ENCODE results near the gene NALCN. TPM values are rescaled to one million over a fixed set of nuclear protein-coding genes. Genes with fewer than 3 reads are reported as not detected.

NALCN gene
- total and polyA plus RNA-seq, 10 of the 15 experiments (the other 5 are each of a cell fraction or from before 2014, with no cell fraction given), result under 0.01 TPM; not detected in 9

DNA sequence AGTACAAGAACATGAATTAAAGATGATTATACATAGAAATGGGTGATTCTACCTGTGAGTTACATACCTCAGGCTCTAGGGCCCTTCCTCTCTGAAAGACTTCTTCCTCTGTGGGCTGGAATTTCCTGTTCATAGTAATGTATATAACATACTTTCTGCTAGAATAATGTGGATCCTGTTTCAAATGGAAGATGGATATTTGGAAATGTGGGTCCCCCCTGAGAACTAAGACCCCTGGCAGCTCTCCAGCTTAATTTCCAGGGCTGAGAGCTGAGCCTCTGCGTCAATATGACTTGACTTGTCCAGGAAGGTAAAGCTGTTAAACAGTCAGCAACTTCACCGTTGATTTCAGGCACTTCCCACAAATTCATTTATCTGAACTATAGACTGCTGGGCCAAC is 296.3 kb downstream of the NALCN start:
- Histone ChIP-seq H3K27me3 (replicated peaks in 1 of 2; ENCODE audit: control insufficient read depth in 2 of 2, insufficient read depth in 2 of 2, low read length in 1 of 2) (no peaks in the 10 kb centered on the region; a peak in 1 of 4 replicates), H3K9me3 (replicated peaks; ENCODE audit: control insufficient read depth, insufficient read depth, low read length) (no peaks in the 10 kb centered on the region), H4K20me1 (ENCODE audit: control insufficient read depth, insufficient read depth) (no peaks in the 10 kb centered on the region), H3K4me1 (ENCODE audit: control insufficient read depth, insufficient read depth, low read length) (no peaks in the 10 kb centered on the region), H3K27ac (ENCODE audit: control insufficient read depth, insufficient read depth) (no peak overlapping the region), H3K79me2 (ENCODE audit: control insufficient read depth, insufficient read depth, low read length) (no peaks in the 10 kb centered on the region), H3K9ac (ENCODE audit: control insufficient read depth, insufficient read depth, low read length) (no peak overlapping the region), H3K36me3 (ENCODE audit: control insufficient read depth in 2 of 2, insufficient read depth in 2 of 2, low read length in 1 of 2) (no peaks in the 10 kb centered on the region), H3K4me3 (no peak overlapping the region), H3K4me2 (ENCODE audit: control insufficient read depth, insufficient read depth) (no peak overlapping the region), H2AFZ (ENCODE audit: control insufficient read depth, low read depth, low read length) (no peak overlapping the region)
- no peak for DNase-seq (ENCODE audit: low read depth, low spot score)
- no peak for TF ChIP-seq HDGF (IDR thresholded peaks at IDR 0.05)
- TF ChIP-seq E4F1 (IDR thresholded peaks at IDR 0.05; ENCODE audit: borderline replicate concordance, partially characterized antibody), result no peak
- TF ChIP-seq GABPA (IDR thresholded peaks at IDR 0.05; ENCODE audit: low read depth), result no peak
- TF ChIP-seq SRF (IDR thresholded peaks at IDR 0.05; ENCODE audit: low read depth in 2 of 2, low read length in 2 of 2), result no peak
- no peak for TF ChIP-seq CHD2 (IDR thresholded peaks at IDR 0.05; ENCODE audit: borderline replicate concordance, low read depth, low read length)
- TF ChIP-seq FOXK2 (IDR thresholded peaks at IDR 0.05), result no peak
- TF ChIP-seq, protein P1, sequence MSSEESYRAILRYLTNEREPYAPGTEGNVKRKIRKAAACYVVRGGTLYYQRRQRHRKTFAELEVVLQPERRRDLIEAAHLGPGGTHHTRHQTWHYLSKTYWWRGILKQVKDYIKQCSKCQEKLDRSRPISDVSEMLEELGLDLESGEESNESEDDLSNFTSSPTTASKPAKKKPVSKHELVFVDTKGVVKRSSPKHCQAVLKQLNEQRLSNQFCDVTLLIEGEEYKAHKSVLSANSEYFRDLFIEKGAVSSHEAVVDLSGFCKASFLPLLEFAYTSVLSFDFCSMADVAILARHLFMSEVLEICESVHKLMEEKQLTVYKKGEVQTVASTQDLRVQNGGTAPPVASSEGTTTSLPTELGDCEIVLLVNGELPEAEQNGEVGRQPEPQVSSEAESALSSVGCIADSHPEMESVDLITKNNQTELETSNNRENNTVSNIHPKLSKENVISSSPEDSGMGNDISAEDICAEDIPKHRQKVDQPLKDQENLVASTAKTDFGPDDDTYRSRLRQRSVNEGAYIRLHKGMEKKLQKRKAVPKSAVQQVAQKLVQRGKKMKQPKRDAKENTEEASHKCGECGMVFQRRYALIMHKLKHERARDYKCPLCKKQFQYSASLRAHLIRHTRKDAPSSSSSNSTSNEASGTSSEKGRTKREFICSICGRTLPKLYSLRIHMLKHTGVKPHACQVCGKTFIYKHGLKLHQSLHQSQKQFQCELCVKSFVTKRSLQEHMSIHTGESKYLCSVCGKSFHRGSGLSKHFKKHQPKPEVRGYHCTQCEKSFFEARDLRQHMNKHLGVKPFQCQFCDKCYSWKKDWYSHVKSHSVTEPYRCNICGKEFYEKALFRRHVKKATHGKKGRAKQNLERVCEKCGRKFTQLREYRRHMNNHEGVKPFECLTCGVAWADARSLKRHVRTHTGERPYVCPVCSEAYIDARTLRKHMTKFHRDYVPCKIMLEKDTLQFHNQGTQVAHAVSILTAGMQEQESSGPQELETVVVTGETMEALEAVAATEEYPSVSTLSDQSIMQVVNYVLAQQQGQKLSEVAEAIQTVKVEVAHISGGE (CRISPR knock-in tag; IDR thresholded peaks at IDR 0.05), result no peak
- TF ChIP-seq PAX8 (IDR thresholded peaks at IDR 0.05), result no peak
- TF ChIP-seq KAT2A (conservative IDR thresholded peaks at IDR 0.05; ENCODE audit: control insufficient read depth, low read depth, low read length), result no peak
- no peak for TF ChIP-seq PBX3 (IDR thresholded peaks at IDR 0.05; ENCODE audit: insufficient replicate concordance, low read depth, low read length)
- no peak for TF ChIP-seq SREBF1 (IDR thresholded peaks at IDR 0.05; ENCODE audit: low read length)
- TF ChIP-seq NBN (IDR thresholded peaks at IDR 0.05), result no peak
- no peak for TF ChIP-seq TARDBP (IDR thresholded peaks at IDR 0.05; ENCODE audit: borderline replicate concordance)
- TF ChIP-seq KDM1A (IDR thresholded peaks at IDR 0.05; ENCODE audit: borderline replicate concordance), result no peak
- FAIRE-seq, result no peak
- intact Hi-C loops (cut with micrococcal nuclease; ENCODE audit: unreplicated experiment) (no loop called here), in situ Hi-C loops (cut with MboI) (loop anchor here (10.0 kb wide), 3 partner anchors 395 to 1465 kb away; no protein-coding TSS in a partner anchor)
- BruUV-seq (replicated peaks), result no TSS peak
- SMC1A ChIA-PET (ENCODE audit: uncharacterized antibody, unreplicated experiment), result interaction anchor here (1.1 kb wide), 1 partner anchor 30 kb away, joined by 3 read pairs; no protein-coding TSS in a partner anchor
- no peak for ATAC-seq
- POLR2A ChIA-PET, result interaction anchor here (0.6 kb wide), 1 partner anchor 17 kb away, joined by 4 read pairs; no protein-coding TSS in a partner anchor
- CTCF ChIA-PET, result no interaction called here
- WGBS (ENCODE audit: insufficient coverage, insufficient replicate concordance, low lambda C conversion rate, missing lambda C conversion rate), result 34% methylated on average over 2 of the region's 2 CpGs
- RAD21 ChIA-PET (ENCODE audit: unreplicated experiment), result no interaction called here
